Adrenal gland (tissue), 5 donors: ENCODE results near the gene POTEI.
"Not testable (repeated sequence)": the region's sequence is repeated elsewhere in the genome, so short reads cannot be mapped to it uniquely, and the experiment has no call there.

Experiments
- CTCF ChIP-seq, 6 experiments: fragments of 450-650 bp in 4 of 6; fragments of 200-600 bp in 2 of 6; sonication (generic) in 1 of 6; IDR thresholded peaks; 1 replicate in 5 of 6; 2 replicates in 1 of 6; pipeline versions ENCODE4 v1.5.1 to v1.8.0; 2016 to 2021; ENCODE audit warnings: antibody characterized with exemption in 6 of 6, mild to moderate bottlenecking in 2 of 6, moderate library complexity in 1 of 6
- POLR2A ChIP-seq, 2 donors: fragments of 450-650 bp; IDR thresholded peaks; one replicate each; pipeline ENCODE4 v1.6.1; 2017; ENCODE audit warnings: antibody characterized with exemption in 2 of 2, mild to moderate bottlenecking in 2 of 2, moderate library complexity in 1 of 2
- donor health status: DM: no; HTN: no; CAD: no.

- TF ChIP-seq CTCF, POLR2A (IDR thresholded peaks at IDR 0.05): not testable (repeated sequence)
These were observed 29.1 kb upstream of the POTEI start for GRCh38 chr2:130538271-130538670.
